Activated naive CD8-positive, alpha-beta T cell treated with anti-CD3 and anti-CD28 coated beads for 36 hours (primary cell): ENCODE measurements around the gene ZNF227. TPM values are rescaled to one million over a fixed set of nuclear protein-coding genes. Genes with fewer than 3 reads are reported as not detected.
A peak's percentile ranks its signal among the peaks of the same experiment; 100 is the strongest.

Experiments
- DNase-seq: peaks from one replicate; pipeline ENCODE4 v3.0.0; 2021
- H3K27ac Mint-ChIP-seq: one replicate; pipeline ENCODE4 v1.8.0; 2022; ENCODE audit warnings: mild to moderate bottlenecking, moderate library complexity, mixed read lengths
- H3K27me3 Mint-ChIP-seq: one replicate; pipeline ENCODE4 v1.8.0; 2022; ENCODE audit warnings: mild to moderate bottlenecking, mixed read lengths
- H3K36me3 Mint-ChIP-seq: one replicate; pipeline ENCODE4 v1.8.0; 2021; ENCODE audit warnings: mild to moderate bottlenecking, mixed read lengths
- H3K4me1 Mint-ChIP-seq: one replicate; pipeline ENCODE4 v1.8.0; 2021; ENCODE audit warnings: mixed read lengths
- H3K4me3 Mint-ChIP-seq: one replicate; pipeline ENCODE4 v1.8.0; 2022; ENCODE audit warnings: mild to moderate bottlenecking, moderate library complexity, mixed read lengths
- H3K9me3 Mint-ChIP-seq: one replicate; pipeline ENCODE4 v1.8.0; 2022; ENCODE audit warnings: mixed read lengths
- total RNA-seq, 2 experiments: library from RNA; stranded (reverse); gene quantifications; one replicate each; pipeline ENCODE4 v1.2.3, GENCODE V29; 2021

ZNF227 gene
- total RNA-seq, 2 experiments from 2014 or later: 24.2 to 24.5 TPM

GRCh38 chr19:44260695-44261446 lies 48.5 kb downstream of the ZNF227 start:
- peaks cover 2% of the 10 kb centered on the region for H3K4me1 Mint-ChIP-seq
- peaks cover 57% of the 10 kb centered on the region for H3K9me3 Mint-ChIP-seq
- H3K4me3 Mint-ChIP-seq: peak overlapping the region; percentile 73
- DNase-seq: no peak
- no peaks in the 10 kb centered on the region for H3K27me3 Mint-ChIP-seq
- H3K27ac Mint-ChIP-seq: no peak overlapping the region
- H3K36me3 Mint-ChIP-seq: peaks cover 32% of the 10 kb centered on the region

GRCh38 chr19:44277331-44277730 lies 65.0 kb downstream of the ZNF227 start:
- Mint-ChIP-seq H3K27ac (no peak overlapping the region), H3K27me3 (no peaks in the 10 kb centered on the region), H3K4me1 (no peaks in the 10 kb centered on the region), H3K36me3 (peaks cover 65% of the 10 kb centered on the region), H3K4me3 (no peak overlapping the region), H3K9me3 (peaks cover 67% of the 10 kb centered on the region)
- no peak for DNase-seq

- Mint-ChIP-seq H3K4me3 (no peak overlapping the region), H3K36me3 (peaks cover 62% of the 10 kb centered on the region), H3K27ac (no peak overlapping the region), H3K27me3 (no peaks in the 10 kb centered on the region), H3K9me3 (peaks cover 68% of the 10 kb centered on the region), H3K4me1 (no peaks in the 10 kb centered on the region)
- DNase-seq: no peak
Measured at GRCh38 chr19:44278181-44278690, 65.9 kb downstream of the ZNF227 start.

GRCh38 chr19:44280916-44281315 lies 68.6 kb downstream of the ZNF227 start:
- no peaks in the 10 kb centered on the region for H3K27me3 Mint-ChIP-seq
- peaks cover 54% of the 10 kb centered on the region for H3K36me3 Mint-ChIP-seq
- no peak overlapping the region for H3K27ac Mint-ChIP-seq
- no peaks in the 10 kb centered on the region for H3K4me1 Mint-ChIP-seq
- peaks cover 64% of the 10 kb centered on the region for H3K9me3 Mint-ChIP-seq
- DNase-seq: no peak
- no peak overlapping the region for H3K4me3 Mint-ChIP-seq

- no peak for DNase-seq
- Mint-ChIP-seq H3K9me3 (peaks cover 71% of the 10 kb centered on the region), H3K36me3 (peaks cover 60% of the 10 kb centered on the region), H3K27ac (no peak overlapping the region), H3K27me3 (no peaks in the 10 kb centered on the region), H3K4me1 (no peaks in the 10 kb centered on the region), H3K4me3 (no peak overlapping the region)
Measured at GRCh38 chr19:44282846-44283245, 70.5 kb downstream of the ZNF227 start.

- H3K9me3 Mint-ChIP-seq: peaks cover 78% of the 10 kb centered on the region
- H3K27me3 Mint-ChIP-seq: no peaks in the 10 kb centered on the region
- H3K4me1 Mint-ChIP-seq: no peaks in the 10 kb centered on the region
- H3K4me3 Mint-ChIP-seq: no peak overlapping the region
- H3K27ac Mint-ChIP-seq: no peak overlapping the region
- DNase-seq: no peak
- peaks cover 67% of the 10 kb centered on the region for H3K36me3 Mint-ChIP-seq
Measured at GRCh38 chr19:44284968-44285367, 72.6 kb downstream of the ZNF227 start.

Other genes starting within 250 kb of the ZNF227 start
- 1 to 10 TPM; 6.7 to 7.0 TPM for gene ZNF155, start 228.3 kb upstream of the ZNF227 start, total RNA-seq
- 1 to 10 TPM; 2.5 to 3.9 TPM for gene ZNF230, start 209.6 kb upstream of the ZNF227 start, total RNA-seq
- gene ZNF222, start 187.2 kb upstream of the ZNF227 start, total RNA-seq: 1 to 10 TPM; 2.5 to 3.5 TPM
- gene ZNF223, start 160.5 kb upstream of the ZNF227 start, total RNA-seq: 1 to 10 TPM; 1.4 to 1.8 TPM
- gene ZNF284, start 140.4 kb upstream of the ZNF227 start, total RNA-seq: 1 to 10 TPM; 1.6 to 1.7 TPM
- gene ZNF224, start 118.2 kb upstream of the ZNF227 start, total RNA-seq: 10 to 100 TPM; 13.4 to 14.6 TPM
- 1 to 10 TPM; 3.8 to 4.0 TPM for gene ZNF225, start 99.1 kb upstream of the ZNF227 start, total RNA-seq
- 1 to 10 TPM; 6.9 to 7.0 TPM for gene ZNF234, start 71.0 kb upstream of the ZNF227 start, total RNA-seq
- gene ZNF226, start 47.4 kb upstream of the ZNF227 start, total RNA-seq: 1 to 10 TPM; 6.5 to 7.4 TPM
- under 1 TPM; 0.16 to 0.32 TPM for gene ZNF233, start 47.4 kb downstream of the ZNF227 start, total RNA-seq
- gene ZNF235, start 92.5 kb downstream of the ZNF227 start, total RNA-seq: 1 to 10 TPM; 3.8 to 4.7 TPM
- gene ZNF112, start 144.1 kb downstream of the ZNF227 start, total RNA-seq: under 1 TPM; 0.44 to 0.62 TPM
- 1 to 10 TPM; 1.8 to 2.4 TPM for gene ZNF285, start 189.1 kb downstream of the ZNF227 start, total RNA-seq
- 1 to 10 TPM; 3.0 to 4.5 TPM for gene ZNF229, start 235.9 kb downstream of the ZNF227 start, total RNA-seq